Breast epithelium (tissue), 3 donors: ENCODE data around the gene CLASP1.

Experiments
- CTCF ChIP-seq, 3 donors: fragments of 450-650 bp; IDR thresholded peaks; one replicate each; pipeline ENCODE4 v1.5.1; 2016 to 2017; ENCODE audit warnings: antibody characterized with exemption in 3 of 3, mild to moderate bottlenecking in 3 of 3, moderate library complexity in 3 of 3
- POLR2A ChIP-seq: fragments of 450-650 bp; IDR thresholded peaks from one replicate; pipeline ENCODE4 v1.6.1; 2016; ENCODE audit warnings: antibody characterized with exemption, mild to moderate bottlenecking, moderate library complexity
- POLR2AphosphoS5 ChIP-seq, 3 donors: sonication (generic); formaldehyde crosslinking; IDR thresholded peaks; one replicate each; pipeline ENCODE4 v1.6.1; 2017; ENCODE audit warnings: antibody characterized with exemption in 3 of 3

GRCh38 chr2:121409966-121410365 lies 239.3 kb downstream of the CLASP1 start:
- no peak for TF ChIP-seq CTCF (IDR thresholded peaks at IDR 0.05)
- no peak for TF ChIP-seq POLR2A
- TF ChIP-seq POLR2AphosphoS5 (IDR thresholded peaks at IDR 0.05) = no peak
